Activated CD8-positive, alpha-beta T cell treated with anti-CD3 and anti-CD28 coated beads for 36 hours (primary cell): ENCODE measurements around the gene CABLES1. TPM values are rescaled to one million over a fixed set of nuclear protein-coding genes. Genes with fewer than 3 reads are reported as not detected.
"Not testable (repeated sequence)": the region's sequence is repeated elsewhere in the genome, so short reads cannot be mapped to it uniquely, and the experiment has no call there.

ENCODE experiments used
- ATAC-seq: fragments of 200-7000 bp; cut with Tn5 transposase; one replicate; pipeline ENCODE4 v1.10.0; 2021; ENCODE audit warnings: mild to moderate bottlenecking, moderate library complexity
- CTCF ChIA-PET: fragments of 350-600 bp; sonication (Branson Sonifier 250); formaldehyde crosslinking; loops from one replicate; lab custom pipeline; 2021; ENCODE audit warnings: antibody characterized with exemption; lab: Charles Lee
- POLR2A ChIA-PET: fragments of 350-600 bp; sonication (Branson Sonifier 250); formaldehyde crosslinking; loops from one replicate; lab custom pipeline; 2021; ENCODE audit warnings: antibody characterized with exemption; lab: Charles Lee
- DNase-seq: peaks from one replicate; pipeline ENCODE4 v3.0.0-alpha.2; 2020
- H3K27ac Mint-ChIP-seq: one replicate; pipeline ENCODE4 v1.8.0; 2021; ENCODE audit warnings: mild to moderate bottlenecking, mixed read lengths
- H3K27me3 Mint-ChIP-seq: one replicate; pipeline ENCODE4 v1.8.0; 2021; ENCODE audit warnings: mixed read lengths
- H3K36me3 Mint-ChIP-seq: one replicate; pipeline ENCODE4 v1.8.0; 2021; ENCODE audit warnings: low read depth, mixed read lengths
- H3K4me1 Mint-ChIP-seq: one replicate; pipeline ENCODE4 v1.8.0; 2021; ENCODE audit warnings: low read depth, mixed read lengths
- H3K4me3 Mint-ChIP-seq: one replicate; pipeline ENCODE4 v1.8.0; 2021; ENCODE audit warnings: mild to moderate bottlenecking, moderate library complexity, mixed read lengths
- H3K9me3 Mint-ChIP-seq: one replicate; pipeline ENCODE4 v1.8.0; 2021; ENCODE audit warnings: mixed read lengths
- intact Hi-C: fragments of 100-400 bp; cut with micrococcal nuclease; formaldehyde crosslinking; loops from one replicate; pipeline ENCODE4 v1.10.0; 2022
- total RNA-seq, 2 experiments: library from RNA; stranded (reverse); gene quantifications; one replicate each; pipeline ENCODE4 v1.2.3, GENCODE V29; 2021
- TF ChIP-seq, protein P1 (sequence below): fragments of 200-600 bp; IDR thresholded peaks from one replicate; pipeline ENCODE4 v1.8.0; 2022; ENCODE audit warnings: antibody characterized with exemption, mild to moderate bottlenecking

The CABLES1 gene
- total RNA-seq, 2 experiments from 2014 or later = 1.8 to 2.0 TPM

DNA sequence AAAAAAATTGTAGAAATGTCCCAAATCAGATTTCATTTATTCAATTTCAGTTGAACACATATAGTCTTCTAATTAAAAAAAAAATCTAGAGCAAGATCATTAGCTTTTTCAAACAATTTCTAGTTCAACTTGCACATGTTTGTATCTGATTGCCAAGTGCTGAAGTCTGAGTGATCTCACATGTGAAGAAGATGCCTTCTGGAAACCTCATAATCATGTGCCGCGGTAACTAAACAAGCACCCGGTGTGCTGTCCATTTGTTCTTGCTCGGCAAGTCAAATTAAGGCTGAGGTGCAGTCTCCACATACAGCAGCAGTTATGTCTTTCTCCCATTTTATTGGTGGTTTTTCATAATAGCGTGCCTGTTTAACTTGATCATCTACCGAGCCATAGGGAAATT lies 18.7 kb downstream of the CABLES1 start:
- ATAC-seq (no peak), DNase-seq (no peak)
- CTCF ChIA-PET = no interaction called here
- TF ChIP-seq, protein P1, sequence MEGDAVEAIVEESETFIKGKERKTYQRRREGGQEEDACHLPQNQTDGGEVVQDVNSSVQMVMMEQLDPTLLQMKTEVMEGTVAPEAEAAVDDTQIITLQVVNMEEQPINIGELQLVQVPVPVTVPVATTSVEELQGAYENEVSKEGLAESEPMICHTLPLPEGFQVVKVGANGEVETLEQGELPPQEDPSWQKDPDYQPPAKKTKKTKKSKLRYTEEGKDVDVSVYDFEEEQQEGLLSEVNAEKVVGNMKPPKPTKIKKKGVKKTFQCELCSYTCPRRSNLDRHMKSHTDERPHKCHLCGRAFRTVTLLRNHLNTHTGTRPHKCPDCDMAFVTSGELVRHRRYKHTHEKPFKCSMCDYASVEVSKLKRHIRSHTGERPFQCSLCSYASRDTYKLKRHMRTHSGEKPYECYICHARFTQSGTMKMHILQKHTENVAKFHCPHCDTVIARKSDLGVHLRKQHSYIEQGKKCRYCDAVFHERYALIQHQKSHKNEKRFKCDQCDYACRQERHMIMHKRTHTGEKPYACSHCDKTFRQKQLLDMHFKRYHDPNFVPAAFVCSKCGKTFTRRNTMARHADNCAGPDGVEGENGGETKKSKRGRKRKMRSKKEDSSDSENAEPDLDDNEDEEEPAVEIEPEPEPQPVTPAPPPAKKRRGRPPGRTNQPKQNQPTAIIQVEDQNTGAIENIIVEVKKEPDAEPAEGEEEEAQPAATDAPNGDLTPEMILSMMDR = no peak
- no peaks in the 10 kb centered on the region for H3K27me3 Mint-ChIP-seq
- POLR2A ChIA-PET = no interaction called here
- no peaks in the 10 kb centered on the region for H3K9me3 Mint-ChIP-seq
- H3K36me3 Mint-ChIP-seq = no peaks in the 10 kb centered on the region
- H3K27ac Mint-ChIP-seq = no peak overlapping the region
- H3K4me1 Mint-ChIP-seq = no peaks in the 10 kb centered on the region
- H3K4me3 Mint-ChIP-seq = no peak overlapping the region
- intact Hi-C loops = no loop called here

DNA sequence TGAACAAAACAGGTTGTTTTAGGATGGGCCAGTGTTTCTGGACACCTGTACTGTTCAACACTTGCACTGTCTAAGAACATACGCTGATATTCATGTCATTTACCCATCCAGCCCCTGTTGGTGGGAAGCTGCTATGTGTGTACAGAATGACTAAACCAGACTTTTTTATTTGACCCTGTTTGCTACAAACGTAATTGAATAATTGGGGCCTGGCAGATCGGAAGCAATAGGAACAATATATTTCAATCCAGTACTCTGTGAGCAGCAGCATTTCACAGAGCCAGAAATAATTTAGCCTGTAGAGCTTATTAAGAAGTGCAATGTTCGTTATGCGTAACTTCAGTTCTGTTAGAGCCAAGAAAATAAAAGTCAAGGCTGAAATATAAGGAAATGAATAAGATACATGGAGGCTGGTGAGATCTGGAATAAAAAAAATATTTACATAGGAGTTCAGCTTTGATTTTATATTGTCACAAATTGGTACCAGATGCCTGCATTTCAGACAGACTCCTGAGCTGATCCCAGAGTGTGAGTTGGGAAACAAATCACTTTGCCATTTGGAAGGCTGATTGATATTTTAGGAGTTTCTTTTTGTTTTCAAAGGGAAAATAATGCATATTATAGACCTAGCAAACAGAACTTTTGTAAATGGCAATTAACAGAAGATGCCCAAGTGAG lies 19.7 kb downstream of the CABLES1 start:
- ChIA-PET POLR2A (interaction anchor here (0.9 kb wide), 1 partner anchor 39 kb away, joined by 3 read pairs; no protein-coding TSS in a partner anchor), CTCF (no interaction called here)
- Mint-ChIP-seq H3K27ac (no peak overlapping the region), H3K27me3 (no peaks in the 10 kb centered on the region), H3K9me3 (no peaks in the 10 kb centered on the region), H3K4me1 (no peaks in the 10 kb centered on the region), H3K4me3 (no peak overlapping the region), H3K36me3 (no peaks in the 10 kb centered on the region)
- DNase-seq = no peak
- intact Hi-C loops = no loop called here
- ATAC-seq = no peak
- TF ChIP-seq, protein P1 = no peak

DNA sequence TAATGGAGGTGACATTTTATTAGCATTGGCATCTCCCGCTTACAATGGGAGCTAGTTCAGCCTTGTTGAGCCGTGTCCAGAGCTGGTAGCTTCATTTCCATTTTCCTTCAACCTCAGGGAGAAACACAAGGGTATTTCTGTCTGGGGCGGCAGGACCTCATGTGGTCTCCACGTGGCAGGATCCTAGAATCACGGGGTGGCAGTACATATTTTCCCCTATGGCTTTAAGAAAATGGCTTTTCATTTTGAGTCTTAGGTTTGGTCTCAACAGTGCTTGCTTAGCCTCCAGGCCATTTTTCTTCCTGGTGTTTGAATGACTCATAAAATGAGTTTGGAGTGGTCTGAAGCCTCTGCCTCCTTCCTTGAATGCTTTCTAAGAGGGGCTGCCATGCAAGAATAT lies 20.3 kb downstream of the CABLES1 start:
- Mint-ChIP-seq H3K27me3 (no peaks in the 10 kb centered on the region), H3K36me3 (no peaks in the 10 kb centered on the region), H3K27ac (no peak overlapping the region), H3K9me3 (no peaks in the 10 kb centered on the region), H3K4me1 (no peaks in the 10 kb centered on the region), H3K4me3 (no peak overlapping the region)
- CTCF ChIA-PET = no interaction called here
- DNase-seq = no peak
- intact Hi-C loops = no loop called here
- TF ChIP-seq, protein P1 = no peak
- POLR2A ChIA-PET = interaction anchor here (0.9 kb wide), 1 partner anchor 38 kb away, joined by 3 read pairs; no protein-coding TSS in a partner anchor
- no peak for ATAC-seq

DNA sequence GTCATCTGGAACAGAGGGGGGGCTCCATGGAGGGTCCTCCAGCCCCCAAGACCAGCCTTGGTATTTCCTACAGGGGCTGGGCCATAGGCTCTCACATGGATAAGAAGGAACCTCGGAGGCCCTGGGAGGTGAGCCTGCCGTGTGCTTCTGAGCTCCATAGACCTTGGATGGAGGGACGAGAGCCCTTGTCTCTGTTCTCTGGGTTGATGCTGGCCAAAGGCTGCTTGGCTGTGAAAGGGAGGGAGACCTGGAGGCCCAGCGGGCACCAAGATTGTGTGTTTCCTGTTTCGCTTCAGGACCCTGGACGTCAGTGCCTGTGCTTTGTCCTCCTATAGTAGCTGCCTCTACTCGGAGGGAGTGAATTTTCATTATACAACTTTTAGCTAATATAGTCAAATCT lies 20.8 kb downstream of the CABLES1 start:
- no peak for DNase-seq
- no peak for ATAC-seq
- no peaks in the 10 kb centered on the region for H3K9me3 Mint-ChIP-seq
- ChIA-PET POLR2A (no interaction called here), CTCF (interaction anchor here (0.9 kb wide), 1 partner anchor 25 kb away, joined by 3 read pairs; no protein-coding TSS in a partner anchor)
- intact Hi-C loops = no loop called here
- H3K27ac Mint-ChIP-seq = no peak overlapping the region
- no peaks in the 10 kb centered on the region for H3K27me3 Mint-ChIP-seq
- H3K4me1 Mint-ChIP-seq = no peaks in the 10 kb centered on the region
- no peak overlapping the region for H3K4me3 Mint-ChIP-seq
- TF ChIP-seq, protein P1 = no peak
- H3K36me3 Mint-ChIP-seq = no peaks in the 10 kb centered on the region

DNA sequence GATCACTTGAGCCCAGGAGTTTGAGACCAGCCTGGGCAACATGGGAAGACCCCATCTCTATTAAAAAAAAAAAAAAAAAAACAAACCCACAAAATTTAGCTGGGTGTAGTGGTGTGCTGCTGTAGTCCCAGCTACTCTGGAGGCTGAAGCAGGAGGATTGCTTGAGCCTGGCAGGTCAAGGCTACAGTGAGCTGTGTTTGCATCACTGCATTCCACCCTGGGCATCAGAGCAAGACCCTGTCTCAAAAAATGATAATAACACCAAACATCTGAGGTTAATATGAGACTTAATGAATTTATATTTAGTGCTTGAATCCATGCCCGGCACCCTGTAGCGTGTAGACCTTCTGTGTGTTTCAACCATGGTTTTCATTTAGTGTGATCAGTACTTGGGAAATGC lies 22.8 kb downstream of the CABLES1 start:
- Mint-ChIP-seq H3K27me3 (no peaks in the 10 kb centered on the region), H3K4me3 (no peak overlapping the region), H3K4me1 (no peaks in the 10 kb centered on the region), H3K27ac (no peak overlapping the region), H3K36me3 (no peaks in the 10 kb centered on the region), H3K9me3 (no peaks in the 10 kb centered on the region)
- ChIA-PET CTCF (no interaction called here), POLR2A (no interaction called here)
- TF ChIP-seq, protein P1 = no peak
- DNase-seq (no peak), ATAC-seq (no peak)
- intact Hi-C loops = no loop called here

DNA sequence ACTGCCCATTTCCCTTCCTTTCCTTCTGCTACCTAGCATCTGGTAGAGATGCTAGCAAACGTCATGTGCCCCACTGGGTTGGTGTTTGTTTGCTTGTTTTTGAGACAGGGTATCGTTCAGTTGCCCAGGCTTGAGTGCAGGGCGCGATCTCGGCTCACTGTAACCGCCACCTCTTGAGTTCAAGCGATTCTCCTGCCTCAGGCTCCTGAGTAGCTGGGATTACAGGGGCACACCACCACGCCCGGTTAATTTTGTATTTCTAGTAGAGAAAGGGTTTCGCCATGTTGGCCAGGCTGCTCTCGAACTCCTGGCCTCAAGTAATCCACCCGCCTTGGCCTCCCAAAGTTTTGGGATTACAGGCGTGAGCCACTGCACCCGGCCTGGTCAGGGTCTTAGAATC lies 23.6 kb downstream of the CABLES1 start:
- H3K27me3 Mint-ChIP-seq, intact Hi-C loops, H3K4me1 Mint-ChIP-seq, DNase-seq, H3K27ac Mint-ChIP-seq, POLR2A ChIA-PET, H3K9me3 Mint-ChIP-seq, H3K4me3 Mint-ChIP-seq, H3K36me3 Mint-ChIP-seq, ATAC-seq: not testable (repeated sequence)
- CTCF ChIA-PET = interaction anchor here (1.1 kb wide), 1 partner anchor 27 kb away, joined by 3 read pairs; no protein-coding TSS in a partner anchor
